NOMO-1 treated with DMSO at 0.1 percent for 48 hours (cell line): ENCODE data around the gene KIF9.
"Not testable (repeated sequence)": the region's sequence is repeated elsewhere in the genome, so short reads cannot be mapped to it uniquely, and the experiment has no call there.

Experiments
- DNase-seq: peaks from one replicate; lab custom pipeline; 2025; ENCODE audit not compliant: unreplicated experiment; lab: John Stamatoyannopoulos, UW

Gene KIF9

DNA sequence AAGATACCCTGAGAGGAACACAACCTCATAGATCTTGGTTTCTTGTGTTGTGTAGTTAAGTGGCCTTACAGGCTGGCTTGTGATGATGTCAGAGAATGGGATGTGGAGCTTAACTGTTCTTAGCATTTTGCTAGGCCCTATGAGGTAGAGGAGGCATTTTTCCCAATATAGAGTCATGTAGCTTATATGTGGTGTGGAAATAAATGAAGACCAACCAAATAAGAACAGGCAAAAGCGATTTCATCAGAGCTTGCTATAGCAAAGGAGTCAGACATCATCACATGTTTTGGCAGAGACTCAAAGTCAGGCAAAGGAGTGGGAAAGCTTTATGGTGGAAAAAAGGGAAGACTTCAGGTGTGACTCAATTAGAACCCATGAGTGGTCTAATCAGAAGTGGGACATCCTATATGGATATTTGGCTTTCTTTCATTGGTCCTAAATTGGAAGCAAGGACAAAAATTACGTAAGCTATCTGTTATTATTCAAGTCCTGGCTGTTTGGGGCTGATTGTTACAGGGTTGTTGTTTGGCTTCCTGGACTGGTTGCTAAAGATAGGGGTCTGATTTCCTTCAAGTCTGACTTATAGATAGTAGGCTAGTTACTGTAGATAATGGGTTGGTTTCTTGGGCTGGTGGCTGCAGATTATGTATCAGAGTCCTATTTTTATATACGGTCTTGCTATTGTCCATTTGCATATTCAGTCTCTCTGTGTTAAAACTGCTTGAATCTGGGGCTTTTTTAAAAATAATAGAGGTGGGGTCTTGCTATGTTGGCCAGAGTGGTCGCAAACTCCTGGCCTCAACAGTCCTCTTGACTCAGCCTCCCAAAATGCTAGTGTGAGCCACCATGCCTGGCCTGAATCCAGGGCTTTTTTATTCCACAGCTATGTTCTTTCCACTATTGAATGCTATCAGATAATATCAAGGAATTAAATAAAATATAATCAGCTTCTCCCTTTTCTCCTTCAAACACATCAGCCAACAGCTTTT is 88.4 kb downstream of the KIF9 start:
- no peak for DNase-seq

DNA sequence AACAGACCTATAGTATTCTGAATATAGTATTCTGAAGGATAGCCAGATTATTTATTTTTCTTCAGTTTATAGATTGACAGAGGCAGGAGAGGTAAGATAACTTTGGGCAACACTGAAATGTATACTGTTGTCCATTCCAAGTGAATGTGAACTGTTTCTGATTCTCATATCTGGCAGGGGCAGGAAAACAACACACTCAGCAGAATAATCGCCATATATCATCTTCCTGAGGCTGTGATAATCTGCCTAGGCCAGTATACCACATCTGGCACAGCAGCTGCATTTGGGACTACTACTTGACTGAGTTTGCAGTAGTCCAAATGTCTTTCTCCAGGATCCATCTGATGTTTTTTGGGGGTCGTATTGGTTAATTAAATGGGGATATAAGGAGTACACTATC is 96.3 kb downstream of the KIF9 start:
- DNase-seq, result no peak

DNA sequence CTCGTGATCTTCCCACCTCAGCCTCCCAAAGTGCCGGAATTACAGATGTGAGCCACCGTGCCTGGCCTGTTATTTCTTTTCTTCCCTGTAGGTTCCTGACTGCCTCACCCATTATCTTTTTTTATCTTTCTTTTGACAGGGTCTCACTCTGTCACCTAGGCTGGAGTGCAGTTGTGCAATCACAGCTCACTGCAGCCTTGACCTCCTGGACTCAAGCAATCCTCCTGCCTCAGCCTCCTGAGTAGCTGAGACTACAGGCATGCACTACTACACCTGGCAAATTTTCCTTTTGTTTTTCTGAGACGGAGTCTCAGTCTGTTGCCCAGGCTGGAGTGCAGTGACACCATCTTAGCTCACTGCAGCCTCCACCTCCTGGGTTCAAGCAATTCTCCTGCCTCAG is 100.9 kb downstream of the KIF9 start:
- not testable (repeated sequence) for DNase-seq

DNA sequence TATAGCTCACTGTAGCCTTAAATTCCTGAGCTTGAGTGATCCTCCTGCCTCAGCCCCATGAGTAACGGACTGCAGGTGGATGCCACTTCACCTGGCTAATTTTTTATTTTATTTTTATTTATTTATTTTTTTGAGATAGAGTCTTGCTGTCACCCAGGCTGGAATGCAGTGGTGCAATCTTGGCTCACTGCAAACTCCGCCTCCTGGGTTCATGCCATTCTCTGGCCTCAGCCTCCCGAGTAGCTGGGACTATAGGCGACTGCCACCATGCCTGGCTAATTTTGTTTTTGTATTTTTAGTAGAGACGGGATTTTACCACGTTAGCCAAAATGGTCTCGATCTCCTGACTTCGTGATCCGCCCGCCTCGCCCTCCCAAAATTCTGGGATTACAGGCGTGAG is 102.6 kb downstream of the KIF9 start:
- DNase-seq, result not testable (repeated sequence)
